ENCODE results near the gene SLC49A3. TPM values are rescaled to one million over a fixed set of nuclear protein-coding genes. Genes with fewer than 3 reads are reported as not detected.
"Not testable (repeated sequence)": the region's sequence is repeated elsewhere in the genome, so short reads cannot be mapped to it uniquely, and the experiment has no call there.

The SLC49A3 gene
- total RNA-seq, 1 experiment from 2014 or later = 6.9 TPM

DNA sequence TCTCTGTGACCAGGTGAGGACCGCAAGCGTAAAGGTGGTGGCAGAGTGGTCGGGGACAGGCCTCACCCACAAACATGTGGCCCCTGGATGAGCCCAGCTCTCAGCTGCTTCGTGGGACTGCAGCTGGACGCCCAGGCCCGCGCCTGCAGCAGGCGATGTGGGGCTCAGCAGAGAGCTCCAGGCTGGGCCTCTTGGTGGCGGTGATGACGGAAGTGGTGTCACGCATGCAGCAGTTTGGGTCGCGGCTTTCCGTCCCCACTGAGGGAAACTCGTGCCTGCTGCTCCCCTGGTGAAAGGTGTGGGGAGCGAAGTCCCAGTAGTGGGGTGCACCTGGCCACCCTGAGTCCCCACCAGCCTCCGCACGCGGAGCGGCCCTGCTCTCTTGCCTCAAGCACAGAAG, 43.5 kb upstream of the SLC49A3 start:
- no peak overlapping the region for H4K5ac ChIP-seq (ENCODE audit: insufficient read length, low read depth, low read length)
- no peak overlapping the region for H2AK5ac ChIP-seq (ENCODE audit: insufficient read length, low read length)
- no CpG with 5 or more reads among the region's 20 CpGs for WGBS (ENCODE audit: extremely low coverage, insufficient read length, low lambda C conversion rate)
- H2BK20ac ChIP-seq (ENCODE audit: low read depth, low read length, poor library complexity, severe bottlenecking) = no peak overlapping the region
- Mint-ChIP-seq H3K9me3 (no peaks in the 10 kb centered on the region), H3K4me1 (no peaks in the 10 kb centered on the region), H3K27ac (no peak overlapping the region), H3K27me3 (ENCODE audit: low read depth) (no peaks in the 10 kb centered on the region), H3K36me3 (ENCODE audit: insufficient read depth in 1 of 3, low read depth in 3 of 3) (peaks cover 28 to 62% (median 46%) of the 10 kb centered on the region in 3 experiments), H3K4me3 (no peak overlapping the region)
- no peak for DNase-seq
- H3K23me2 ChIP-seq (ENCODE audit: insufficient read length, low read depth, low read length, poor library complexity, severe bottlenecking) = no peaks in the 10 kb centered on the region
- H4K20me1 ChIP-seq (ENCODE audit: control insufficient read depth, insufficient read depth, insufficient read length) = peaks cover 2% of the 10 kb centered on the region
- H3K9ac ChIP-seq (ENCODE audit: extremely low read depth, insufficient read length, low read length) = no peak overlapping the region
- H3K9me3 ChIP-seq (ENCODE audit: control insufficient read depth, low read depth, low read length) = no peaks in the 10 kb centered on the region
- H3K4me2 ChIP-seq (ENCODE audit: insufficient read depth, insufficient read length, low read length) = no peak overlapping the region
- no peak overlapping the region for H2BK15ac ChIP-seq (ENCODE audit: low read depth, low read length)
- no peak overlapping the region for H3K27ac ChIP-seq (ENCODE audit: insufficient read length, low read depth, low read length)
- no peak overlapping the region for H4K8ac ChIP-seq (replicated peaks; ENCODE audit: insufficient read length, low read depth, low read length)
- H3K14ac ChIP-seq (ENCODE audit: insufficient read depth, low read length) = no peak overlapping the region
- H3K4ac ChIP-seq (ENCODE audit: low read depth, low read length) = no peak overlapping the region
- peaks cover 3% of the 10 kb centered on the region for H3K79me1 ChIP-seq (ENCODE audit: insufficient read depth, low read depth, low read length, poor library complexity, severe bottlenecking)
- no peak overlapping the region for H2BK120ac ChIP-seq (ENCODE audit: low read depth, low read length, poor library complexity, severe bottlenecking)
- TF ChIP-seq, protein P1, sequence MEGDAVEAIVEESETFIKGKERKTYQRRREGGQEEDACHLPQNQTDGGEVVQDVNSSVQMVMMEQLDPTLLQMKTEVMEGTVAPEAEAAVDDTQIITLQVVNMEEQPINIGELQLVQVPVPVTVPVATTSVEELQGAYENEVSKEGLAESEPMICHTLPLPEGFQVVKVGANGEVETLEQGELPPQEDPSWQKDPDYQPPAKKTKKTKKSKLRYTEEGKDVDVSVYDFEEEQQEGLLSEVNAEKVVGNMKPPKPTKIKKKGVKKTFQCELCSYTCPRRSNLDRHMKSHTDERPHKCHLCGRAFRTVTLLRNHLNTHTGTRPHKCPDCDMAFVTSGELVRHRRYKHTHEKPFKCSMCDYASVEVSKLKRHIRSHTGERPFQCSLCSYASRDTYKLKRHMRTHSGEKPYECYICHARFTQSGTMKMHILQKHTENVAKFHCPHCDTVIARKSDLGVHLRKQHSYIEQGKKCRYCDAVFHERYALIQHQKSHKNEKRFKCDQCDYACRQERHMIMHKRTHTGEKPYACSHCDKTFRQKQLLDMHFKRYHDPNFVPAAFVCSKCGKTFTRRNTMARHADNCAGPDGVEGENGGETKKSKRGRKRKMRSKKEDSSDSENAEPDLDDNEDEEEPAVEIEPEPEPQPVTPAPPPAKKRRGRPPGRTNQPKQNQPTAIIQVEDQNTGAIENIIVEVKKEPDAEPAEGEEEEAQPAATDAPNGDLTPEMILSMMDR (conservative IDR thresholded peaks at IDR 0.05) = no peak
- no peak overlapping the region for H2BK5ac ChIP-seq (ENCODE audit: insufficient read length, low read length)
- H3K79me2 ChIP-seq (ENCODE audit: insufficient read depth, low read length) = peaks cover 6% of the 10 kb centered on the region; the same call in 1 of the 2 replicates
- no peak overlapping the region for H3K56ac ChIP-seq (ENCODE audit: insufficient read length, low read depth, low read length)
- no peak overlapping the region for H3K23ac ChIP-seq (ENCODE audit: insufficient read length, low read depth, low read length)
- H3K18ac ChIP-seq (ENCODE audit: insufficient read length, low read depth, low read length) = no peak overlapping the region
- H3K4me1 ChIP-seq (ENCODE audit: insufficient read depth, low read length) = no peaks in the 10 kb centered on the region
- H4K91ac ChIP-seq (ENCODE audit: insufficient read length, low read depth, low read length) = no peak overlapping the region
- no peak overlapping the region for H2AFZ ChIP-seq (ENCODE audit: low read length)
- H3K27me3 ChIP-seq (ENCODE audit: insufficient read depth, low read length) = no peaks in the 10 kb centered on the region
- H3T11ph ChIP-seq (ENCODE audit: low read length) = no peak overlapping the region
- H2BK12ac ChIP-seq (ENCODE audit: insufficient read length, low read depth, low read length) = no peak overlapping the region

DNA sequence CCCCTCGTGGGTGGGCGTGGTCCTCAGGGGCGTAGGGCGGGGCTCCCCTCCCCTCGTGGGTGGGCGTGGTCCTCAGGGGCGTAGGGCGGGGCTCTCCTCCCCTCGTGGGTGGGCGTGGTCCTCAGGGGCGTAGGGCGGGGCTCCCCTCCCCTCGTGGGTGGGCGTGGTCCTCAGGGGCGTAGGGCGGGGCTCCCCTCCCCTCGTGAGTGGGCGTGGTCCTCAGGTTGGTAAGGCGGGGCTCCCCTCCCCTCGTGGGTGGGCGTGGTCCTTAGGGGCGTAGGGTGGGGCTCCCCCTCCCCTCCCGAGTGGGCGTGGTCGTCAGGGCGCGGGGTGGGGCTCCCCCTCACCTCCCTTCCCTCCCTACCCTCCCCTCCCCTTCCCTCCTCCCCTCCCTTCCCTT, 43.0 kb upstream of the SLC49A3 start:
- H3K27me3 Mint-ChIP-seq (ENCODE audit: low read depth); H3K79me1 ChIP-seq (ENCODE audit: insufficient read depth, low read depth, low read length, poor library complexity, severe bottlenecking); H3K4me3 Mint-ChIP-seq; H3K4me1 ChIP-seq (ENCODE audit: insufficient read depth, low read length); H3K56ac ChIP-seq (ENCODE audit: insufficient read length, low read depth, low read length); H2BK120ac ChIP-seq (ENCODE audit: low read depth, low read length, poor library complexity, severe bottlenecking); H2AK5ac ChIP-seq (ENCODE audit: insufficient read length, low read length); H4K91ac ChIP-seq (ENCODE audit: insufficient read length, low read depth, low read length); H4K20me1 ChIP-seq (ENCODE audit: control insufficient read depth, insufficient read depth, insufficient read length); H3K9me3 ChIP-seq (ENCODE audit: control insufficient read depth, low read depth, low read length); H3K4ac ChIP-seq (ENCODE audit: low read depth, low read length); H3K9me3 Mint-ChIP-seq; H3K27ac Mint-ChIP-seq; H2AFZ ChIP-seq (ENCODE audit: low read length); H3K27me3 ChIP-seq (ENCODE audit: insufficient read depth, low read length); H3K27ac ChIP-seq (ENCODE audit: insufficient read length, low read depth, low read length); H3K23me2 ChIP-seq (ENCODE audit: insufficient read length, low read depth, low read length, poor library complexity, severe bottlenecking); H3K4me1 Mint-ChIP-seq; H2BK15ac ChIP-seq (ENCODE audit: low read depth, low read length); H3K14ac ChIP-seq (ENCODE audit: insufficient read depth, low read length); H3K23ac ChIP-seq (ENCODE audit: insufficient read length, low read depth, low read length); H2BK12ac ChIP-seq (ENCODE audit: insufficient read length, low read depth, low read length); H3K4me2 ChIP-seq (ENCODE audit: insufficient read depth, insufficient read length, low read length); H3K18ac ChIP-seq (ENCODE audit: insufficient read length, low read depth, low read length); H3T11ph ChIP-seq (ENCODE audit: low read length); H4K8ac ChIP-seq (replicated peaks; ENCODE audit: insufficient read length, low read depth, low read length); H2BK5ac ChIP-seq (ENCODE audit: insufficient read length, low read length); DNase-seq; H3K9ac ChIP-seq (ENCODE audit: extremely low read depth, insufficient read length, low read length); H4K5ac ChIP-seq (ENCODE audit: insufficient read length, low read depth, low read length); H3K79me2 ChIP-seq (ENCODE audit: insufficient read depth, low read length); H2BK20ac ChIP-seq (ENCODE audit: low read depth, low read length, poor library complexity, severe bottlenecking): not testable (repeated sequence)
- peaks cover 25 to 58% (median 42%) of the 10 kb centered on the region in 3 experiments for H3K36me3 Mint-ChIP-seq (ENCODE audit: insufficient read depth in 1 of 3, low read depth in 3 of 3)
- WGBS (ENCODE audit: extremely low coverage, insufficient read length, low lambda C conversion rate) = no CpG with 5 or more reads among the region's 27 CpGs
